ENCODE data around the gene HSPB8.

The HSPB8 gene

DNA sequence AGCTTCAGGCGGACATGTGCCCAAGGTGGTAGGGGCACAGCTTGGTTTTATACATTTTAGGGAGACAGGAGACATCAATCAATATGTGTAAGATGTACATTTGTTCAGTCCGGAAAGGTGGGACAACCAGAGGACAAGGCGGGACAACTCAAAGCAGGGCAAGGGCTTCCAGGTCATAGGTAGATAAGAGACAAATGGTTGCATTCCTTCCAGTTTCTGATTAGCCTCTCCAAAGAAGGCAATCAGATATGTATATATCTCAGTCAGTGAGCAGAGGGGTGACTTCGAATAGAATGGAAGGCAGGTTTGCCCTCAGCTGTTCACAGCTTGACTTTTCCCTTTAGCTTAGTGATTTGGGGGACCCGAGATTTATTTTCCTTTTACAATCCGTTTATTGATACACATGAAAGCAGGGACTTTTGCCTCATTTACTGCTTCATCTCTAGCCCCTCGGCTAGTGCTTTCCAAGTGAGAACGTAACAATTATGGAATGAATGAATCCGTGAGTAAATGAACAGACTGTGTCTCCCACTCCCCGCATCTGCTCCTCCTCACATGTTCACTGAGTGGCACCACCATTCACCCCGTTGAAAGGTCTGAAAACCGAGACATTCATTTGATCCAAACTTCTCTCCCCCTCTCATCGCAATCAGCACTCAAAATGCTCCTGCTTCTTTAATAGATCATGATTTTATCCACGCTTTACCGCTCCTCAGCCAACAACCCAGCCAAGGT lies 6.9 kb upstream of the HSPB8 start:
- no peak for DNase-seq

DNA sequence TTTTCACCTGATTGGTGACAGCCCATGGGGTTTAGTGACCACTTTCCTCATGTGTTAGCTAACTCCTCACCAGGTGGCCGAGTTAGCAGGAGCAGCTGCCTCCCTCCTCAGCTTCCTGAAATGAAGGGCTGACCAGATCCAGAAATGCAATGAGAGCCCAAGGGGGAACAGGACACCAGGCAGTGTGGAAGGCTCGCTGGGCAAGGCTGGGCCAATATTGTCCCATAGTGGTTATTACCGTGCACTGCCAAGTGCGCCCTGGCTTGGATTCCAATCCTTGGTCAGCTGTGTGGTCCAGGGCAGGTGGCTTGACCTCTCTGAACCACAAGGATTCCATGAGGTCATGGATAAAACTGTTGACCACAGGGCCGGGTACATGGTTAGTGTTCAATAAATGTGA lies 3.6 kb upstream of the HSPB8 start:
- no peak for DNase-seq

DNA sequence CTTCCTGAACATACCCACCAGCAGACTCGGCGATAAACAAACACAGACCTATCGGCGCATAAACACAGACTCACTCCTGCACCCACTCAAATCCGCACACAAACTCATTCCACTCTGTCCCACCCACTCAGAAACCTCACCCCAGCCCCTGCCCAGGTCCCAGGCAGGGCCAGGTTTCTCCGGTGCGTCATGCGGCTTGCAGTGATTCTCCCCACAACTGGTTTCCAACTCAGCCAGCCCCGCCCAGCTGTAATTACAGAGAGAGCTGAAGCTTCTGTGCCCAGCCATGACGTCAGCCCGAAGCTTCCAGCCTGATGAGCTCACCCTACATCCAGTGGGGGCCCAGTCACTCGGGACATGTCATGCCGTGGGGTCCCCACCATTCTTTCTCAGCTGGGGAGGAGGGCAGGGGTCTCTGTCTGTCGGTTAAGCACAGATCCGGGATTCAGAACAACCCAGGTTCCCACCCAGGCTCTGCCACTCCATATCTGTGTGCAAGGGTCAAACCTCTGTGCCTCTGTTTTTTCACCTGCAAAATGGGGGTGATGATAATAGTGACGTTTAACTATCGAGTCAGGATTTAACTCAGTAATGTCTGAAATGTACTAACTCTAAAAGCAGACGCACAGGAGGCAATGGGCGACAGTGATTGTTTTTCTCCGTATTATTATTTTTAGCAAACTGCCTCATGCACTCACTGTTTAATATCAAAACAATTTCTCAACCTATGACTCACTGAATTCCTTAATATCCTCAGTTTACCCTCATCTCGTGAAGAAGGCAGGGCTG lies 2.3 kb upstream of the HSPB8 start:
- no peak for DNase-seq

DNA sequence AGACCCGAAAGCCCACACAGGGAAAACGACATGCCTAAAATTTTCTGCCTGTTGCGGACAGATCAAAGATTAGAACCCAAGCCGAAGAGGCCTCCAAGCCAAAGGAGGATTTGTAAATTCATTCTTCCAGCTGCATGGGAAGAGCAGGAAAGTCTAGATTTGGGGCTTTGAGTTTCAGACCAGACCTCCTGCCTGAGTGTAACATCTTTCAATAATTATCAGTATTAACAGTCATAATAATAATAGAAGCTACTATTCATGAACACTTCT lies 1.7 kb upstream of the HSPB8 start:
- DNase-seq, result no peak

DNA sequence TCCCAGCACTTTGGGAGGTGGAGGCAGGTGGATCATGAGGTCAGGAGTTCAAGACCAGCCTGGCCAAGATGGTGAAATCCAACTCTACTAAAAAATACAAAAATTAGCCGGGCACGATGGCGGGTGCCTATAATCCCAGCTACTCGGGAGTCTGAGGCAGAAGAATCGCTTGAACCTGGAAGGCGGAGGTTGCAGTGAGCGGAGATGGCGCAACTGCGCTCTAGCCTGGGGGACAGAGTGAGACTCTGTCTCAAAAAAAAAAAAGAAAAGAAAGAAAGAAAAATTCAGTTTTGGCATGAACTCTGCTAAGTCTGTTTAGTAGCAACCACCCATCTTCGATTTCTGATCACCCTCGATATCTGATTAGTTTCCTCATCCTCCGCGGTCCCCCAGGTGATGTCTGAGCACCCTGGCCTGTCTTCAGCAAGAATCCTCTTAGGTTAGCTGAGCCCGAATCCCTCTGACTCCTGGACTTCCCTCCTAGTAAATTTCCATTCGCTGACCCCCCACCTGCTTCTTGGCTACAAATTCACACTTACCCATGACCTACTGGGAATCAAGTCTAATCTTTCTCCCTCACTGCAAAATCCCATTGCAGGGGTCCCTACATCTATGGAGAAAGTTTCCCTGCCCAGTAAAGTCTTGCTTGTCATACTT lies 879 bp upstream of the HSPB8 start:
- DNase-seq, result no peak

DNA sequence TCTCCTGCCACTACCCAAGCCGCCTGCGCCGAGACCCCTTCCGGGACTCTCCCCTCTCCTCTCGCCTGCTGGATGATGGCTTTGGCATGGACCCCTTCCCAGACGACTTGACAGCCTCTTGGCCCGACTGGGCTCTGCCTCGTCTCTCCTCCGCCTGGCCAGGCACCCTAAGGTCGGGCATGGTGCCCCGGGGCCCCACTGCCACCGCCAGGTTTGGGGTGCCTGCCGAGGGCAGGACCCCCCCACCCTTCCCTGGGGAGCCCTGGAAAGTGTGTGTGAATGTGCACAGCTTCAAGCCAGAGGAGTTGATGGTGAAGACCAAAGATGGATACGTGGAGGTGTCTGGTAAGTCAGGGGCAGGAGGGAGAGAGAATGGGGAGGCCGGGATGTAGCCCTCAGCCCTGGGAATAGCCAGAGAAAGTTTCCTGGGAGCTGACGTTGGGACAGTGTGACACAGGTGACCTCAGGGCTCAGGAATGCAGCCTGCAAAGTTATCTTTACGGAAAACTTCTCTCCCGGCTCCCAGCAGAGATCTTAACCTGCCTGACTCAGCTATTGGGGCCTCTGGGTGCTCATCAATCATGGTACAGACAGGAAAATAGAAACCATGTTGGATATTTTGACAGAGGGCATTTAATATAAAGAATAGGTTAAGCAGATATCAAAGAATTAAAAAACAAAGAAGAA lies 747 bp downstream of the HSPB8 start:
- DNase-seq, result no peak

DNA sequence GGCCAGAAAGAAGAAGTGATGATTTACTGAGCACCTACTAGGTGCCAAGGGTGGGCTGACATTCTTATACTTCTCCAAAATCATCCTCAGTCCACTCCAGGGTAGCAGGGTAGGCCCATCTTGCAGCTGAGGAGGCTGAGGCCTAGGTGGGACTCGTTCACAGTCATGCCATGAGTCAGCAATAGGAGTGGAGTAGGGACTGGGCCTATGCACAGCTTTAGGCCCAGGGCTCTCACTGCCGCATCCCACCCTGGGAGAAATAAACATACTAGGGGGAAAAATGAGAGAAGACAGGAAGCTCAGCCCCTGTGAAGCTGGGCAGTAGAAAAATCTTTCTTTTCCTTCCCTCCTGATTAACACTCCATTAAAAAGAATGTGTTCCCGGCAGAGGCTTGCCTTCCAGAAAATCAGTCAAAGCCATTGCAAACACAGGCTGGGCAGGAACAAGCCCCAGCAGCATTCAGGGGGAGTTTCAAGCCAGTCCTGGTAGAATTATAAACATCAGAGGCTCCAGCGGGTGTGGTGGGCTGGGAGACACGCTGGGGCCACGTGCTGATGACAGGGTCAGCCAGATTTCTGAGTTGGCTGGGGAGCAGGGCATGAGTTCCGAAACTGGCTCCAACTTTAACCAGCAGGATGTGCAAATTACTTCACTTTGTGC lies 1.8 kb downstream of the HSPB8 start:
- DNase-seq, result no peak

DNA sequence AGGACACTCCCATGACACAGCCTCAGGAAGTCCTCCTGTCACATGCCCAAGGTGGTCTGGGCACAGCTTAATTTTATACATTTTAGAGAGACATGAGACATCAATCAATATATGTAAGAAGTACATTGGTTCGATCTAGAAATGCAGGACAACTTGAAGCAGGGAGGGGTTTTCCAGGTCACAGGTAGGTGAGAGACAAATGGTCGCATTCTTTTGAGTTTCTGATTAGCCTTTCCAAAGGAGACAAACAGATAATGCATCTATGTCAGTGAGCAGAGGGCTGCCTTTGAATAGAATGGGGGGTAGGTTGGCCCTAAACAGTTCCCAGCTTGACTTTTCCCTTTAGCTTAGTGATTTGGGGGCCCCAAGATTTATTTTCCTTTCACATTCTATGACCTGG lies 2.5 kb downstream of the HSPB8 start:
- no peak for DNase-seq

DNA sequence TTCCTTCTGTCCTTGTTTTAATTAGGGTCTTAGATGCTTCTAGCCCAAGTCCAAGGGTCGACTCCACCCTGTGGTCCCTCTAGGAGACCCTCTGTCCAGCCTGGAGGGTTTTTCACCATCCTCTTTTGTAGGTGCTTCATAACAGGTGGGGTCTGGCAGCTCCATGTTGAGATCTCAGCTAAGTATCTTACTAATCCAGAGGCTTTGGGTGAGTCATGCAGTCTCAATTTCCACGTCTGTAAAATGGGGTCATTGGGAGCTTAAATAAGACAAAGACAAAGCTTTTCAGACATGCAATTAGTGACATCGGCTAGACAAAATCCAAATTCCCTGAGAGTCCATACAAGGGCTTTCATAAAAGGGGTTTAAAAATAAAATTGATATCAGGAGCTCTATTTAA lies 3.2 kb downstream of the HSPB8 start:
- no peak for DNase-seq

DNA sequence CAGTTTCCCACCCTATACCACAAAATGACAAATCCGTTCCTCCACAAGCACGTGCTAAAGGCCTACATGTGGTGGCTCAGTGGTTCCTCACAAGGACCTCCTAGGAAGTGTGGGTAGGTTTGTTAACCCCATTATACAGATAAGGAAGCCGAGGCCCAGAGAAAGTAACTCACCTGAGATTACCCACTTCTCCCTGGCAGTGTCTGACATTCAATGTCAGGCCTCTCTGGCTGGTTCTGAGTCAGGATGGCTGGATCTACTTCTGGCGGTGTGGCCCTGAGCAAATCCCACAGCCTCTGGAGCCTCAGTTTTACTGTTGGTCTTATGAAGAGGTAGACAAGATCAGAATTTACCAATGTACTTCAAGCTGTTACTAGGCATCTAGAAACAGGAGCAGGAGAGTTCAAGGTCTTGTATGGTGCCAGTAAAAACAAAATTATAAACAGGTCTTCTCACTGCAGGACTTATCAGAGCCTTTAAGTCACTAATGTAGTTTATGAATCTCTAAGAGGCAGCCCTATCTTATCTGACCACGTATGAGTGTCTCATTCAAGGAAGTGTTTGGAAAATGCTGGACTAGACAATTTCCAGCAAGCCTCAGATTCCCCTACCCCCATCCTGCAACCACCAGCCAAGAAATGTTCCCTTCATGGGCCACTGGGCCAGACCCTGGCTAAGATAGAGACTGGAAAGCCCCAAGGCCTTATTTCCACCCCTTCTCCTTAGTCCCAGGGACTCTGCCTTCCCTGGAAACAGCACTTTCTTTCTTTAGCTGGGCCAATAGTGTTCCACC lies 4.2 kb downstream of the HSPB8 start:
- DNase-seq, result no peak

DNA sequence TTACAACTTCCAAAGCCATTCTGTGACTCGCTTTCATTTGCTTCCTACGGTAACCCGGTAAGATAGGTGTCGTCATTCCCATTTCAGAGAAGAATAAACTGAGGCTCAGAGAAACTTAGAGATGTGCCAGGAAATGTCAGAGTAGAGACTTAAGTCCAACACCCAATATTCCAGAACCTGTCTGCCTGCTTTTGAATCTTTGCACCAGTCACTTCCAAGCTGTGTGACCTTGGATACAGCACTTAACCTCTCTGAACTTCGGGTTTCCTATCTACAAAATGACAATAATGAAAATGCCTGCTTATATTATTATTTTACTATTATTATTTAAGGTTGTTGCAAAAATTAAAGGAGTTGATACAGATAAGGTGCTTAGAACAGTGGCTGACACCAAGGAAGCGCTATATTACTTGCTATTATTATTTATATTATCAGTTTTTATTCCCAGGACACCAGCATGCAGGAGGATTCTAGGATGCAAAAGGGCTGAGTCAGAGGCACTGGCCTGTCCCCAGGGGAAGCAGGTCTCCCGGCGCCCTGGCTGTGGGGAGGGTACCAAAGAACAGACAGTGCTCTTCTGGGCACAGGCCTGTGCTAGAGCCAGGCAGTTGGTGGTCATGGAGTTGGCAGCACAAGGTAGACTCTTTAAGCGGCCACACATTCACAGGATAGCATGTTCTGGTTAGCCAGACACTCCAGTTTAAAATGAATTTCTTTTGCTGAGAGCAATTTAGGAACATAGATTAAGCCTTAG lies 5.4 kb downstream of the HSPB8 start:
- DNase-seq, result no peak

DNA sequence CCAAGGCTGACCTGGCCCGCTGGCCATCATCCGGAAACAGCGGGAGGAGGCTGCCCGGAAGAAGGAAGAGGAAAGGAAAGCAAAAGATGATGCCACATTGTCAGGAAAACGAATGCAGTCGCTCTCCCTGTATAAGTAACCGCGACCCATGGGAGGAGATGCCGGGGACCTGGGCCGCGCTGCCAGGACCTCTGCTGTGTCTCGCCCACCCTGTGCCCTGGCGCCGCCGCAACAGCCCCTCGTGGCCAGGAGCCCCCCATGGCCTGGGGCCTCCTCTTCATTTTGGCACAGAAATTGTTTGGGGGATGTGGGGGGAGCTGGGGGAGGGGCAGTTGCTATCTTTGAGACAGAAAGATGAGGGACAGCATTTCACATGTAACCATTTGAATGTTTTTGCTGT lies 16.5 kb downstream of the HSPB8 start:
- no peak for DNase-seq

DNA sequence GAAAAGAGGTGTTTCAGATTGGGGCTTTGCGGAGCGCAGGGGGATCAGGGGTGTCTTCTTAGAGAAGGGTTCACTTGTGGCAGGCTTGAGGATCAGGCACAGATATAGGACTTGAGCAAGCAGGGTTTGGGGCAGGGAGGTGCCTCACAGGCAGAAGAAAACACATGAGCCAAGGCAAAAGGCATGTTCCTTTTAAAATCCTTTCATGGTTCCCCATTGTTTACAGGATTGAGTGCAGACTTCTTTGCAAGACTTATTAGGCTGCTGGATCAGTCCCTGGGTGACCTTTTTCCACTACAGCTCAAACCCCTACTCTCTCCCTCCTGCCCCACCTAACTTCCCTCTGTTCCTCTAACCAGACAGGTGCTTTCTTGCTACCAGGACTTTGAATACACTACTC lies 19.7 kb downstream of the HSPB8 start:
- DNase-seq, result no peak

DNA sequence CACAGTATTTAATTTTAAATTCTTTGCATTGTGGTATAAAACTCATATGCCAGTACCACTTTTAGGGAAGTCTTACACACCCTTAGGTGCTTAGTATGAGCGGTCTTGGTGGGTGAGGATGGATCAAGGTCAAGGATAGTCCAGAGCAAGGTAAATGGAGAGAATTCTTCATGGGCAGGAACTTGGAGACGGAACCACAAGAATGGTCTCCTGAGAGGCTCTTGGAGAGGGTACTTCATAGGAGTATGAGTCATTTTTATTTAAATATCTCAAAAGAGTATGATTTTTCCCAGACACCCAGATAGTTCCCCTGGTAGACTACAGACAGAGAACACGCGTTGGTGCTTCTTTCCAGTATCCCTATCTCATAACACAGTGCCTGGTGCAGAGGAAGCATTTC lies 21.9 kb downstream of the HSPB8 start:
- no peak for DNase-seq

DNA sequence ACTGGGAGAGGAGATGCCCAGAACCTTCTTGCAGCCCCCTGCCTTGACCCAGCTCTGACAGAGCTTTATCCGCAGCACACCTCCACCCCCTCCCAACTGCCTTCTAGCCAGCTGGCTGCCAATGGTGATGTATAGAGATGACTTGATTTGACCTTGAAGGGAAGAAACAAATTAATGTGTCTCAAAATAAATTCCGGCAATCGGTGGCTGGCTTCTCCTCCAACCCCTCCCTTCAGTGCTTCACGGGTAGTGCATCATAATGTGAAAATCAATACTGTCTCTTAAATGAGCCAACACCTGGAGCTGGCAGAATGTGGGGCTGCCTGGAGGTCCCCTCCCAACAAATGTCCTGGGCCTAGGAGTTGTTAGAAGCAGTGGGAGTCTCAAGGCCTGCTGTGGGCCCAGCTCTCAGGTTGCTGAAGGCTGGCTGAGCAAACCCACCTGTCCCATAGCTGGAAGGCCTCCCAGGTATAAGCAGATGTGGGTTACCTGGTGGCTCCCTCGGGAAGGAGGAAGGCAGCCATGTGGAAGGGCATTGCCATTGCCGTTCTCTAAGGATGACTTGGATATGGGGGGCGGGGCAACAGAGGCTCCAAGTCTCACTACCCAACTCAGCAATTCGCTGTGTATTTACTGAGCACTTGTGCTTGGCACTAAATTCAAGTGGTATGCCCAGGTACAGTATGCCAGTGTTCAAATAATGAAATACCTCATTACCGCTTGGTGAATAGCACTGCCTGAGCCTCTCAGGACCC lies 23.2 kb downstream of the HSPB8 start:
- DNase-seq, result no peak

DNA sequence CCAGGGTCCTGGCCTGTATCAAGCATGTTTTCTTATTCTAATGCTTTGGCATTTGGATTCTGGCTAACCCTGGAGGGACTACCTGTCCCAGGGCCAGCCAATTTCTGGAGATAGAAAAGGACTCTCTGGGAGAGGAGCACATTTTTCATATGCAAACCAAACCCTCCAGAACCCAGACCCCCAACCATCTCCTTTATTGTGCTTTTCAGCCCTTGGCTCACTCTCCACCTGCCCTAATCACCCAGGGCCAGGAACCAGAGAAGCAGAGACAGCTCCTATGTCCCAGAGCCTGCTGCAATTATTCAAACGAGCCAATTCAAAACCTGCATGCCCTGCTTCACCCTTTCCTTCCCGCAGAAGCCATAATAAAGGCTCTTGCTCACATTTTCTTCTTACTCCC lies 23.8 kb downstream of the HSPB8 start:
- no peak for DNase-seq

DNA sequence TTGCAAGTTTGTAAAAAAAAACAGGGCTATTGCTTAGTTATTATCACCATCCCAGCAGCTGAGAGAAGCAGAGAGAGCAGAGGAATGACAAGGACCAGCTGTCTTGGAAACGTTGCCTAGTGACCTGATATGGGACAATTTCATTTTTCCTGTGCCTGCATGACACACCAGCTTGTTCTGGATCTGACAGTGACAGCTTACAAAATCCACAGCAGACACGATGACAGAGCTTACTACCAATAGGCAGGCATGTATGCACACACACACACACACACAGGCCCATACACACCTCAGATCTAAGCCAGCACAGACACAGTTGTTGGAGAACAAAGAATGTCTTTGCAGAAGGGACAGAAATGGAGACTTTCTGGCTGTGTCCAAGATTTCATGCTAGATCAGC lies 25.4 kb downstream of the HSPB8 start:
- DNase-seq, result no peak

DNA sequence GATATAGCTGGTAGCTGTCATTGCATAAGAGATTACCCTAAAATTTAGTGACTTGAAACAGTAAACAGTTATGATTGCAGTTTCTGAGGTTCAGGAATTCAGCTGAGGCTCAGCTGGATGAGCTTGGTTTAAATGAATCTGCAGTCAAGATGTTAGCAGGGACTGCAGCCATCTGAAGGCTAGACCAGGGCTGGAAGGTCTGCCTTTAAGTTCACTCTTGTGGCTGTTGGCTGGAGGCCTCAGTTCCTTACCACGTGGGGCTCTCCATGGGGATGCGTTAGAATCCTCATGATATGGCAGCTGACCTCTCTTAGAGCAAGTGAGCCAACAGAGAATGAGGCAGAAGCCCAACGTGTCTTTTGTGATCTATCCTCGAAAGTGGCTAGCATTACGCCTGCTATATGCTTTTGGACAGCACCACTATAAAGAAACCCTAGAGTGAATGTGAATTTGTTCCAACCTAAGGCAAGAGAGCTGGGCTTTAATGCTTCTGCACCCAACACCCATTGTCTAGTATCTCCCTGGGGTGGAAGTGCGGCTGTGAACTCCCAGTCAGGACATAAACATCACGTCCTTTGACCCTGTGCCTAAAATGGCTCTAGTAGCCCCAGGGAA lies 26.0 kb downstream of the HSPB8 start:
- no peak for DNase-seq

DNA sequence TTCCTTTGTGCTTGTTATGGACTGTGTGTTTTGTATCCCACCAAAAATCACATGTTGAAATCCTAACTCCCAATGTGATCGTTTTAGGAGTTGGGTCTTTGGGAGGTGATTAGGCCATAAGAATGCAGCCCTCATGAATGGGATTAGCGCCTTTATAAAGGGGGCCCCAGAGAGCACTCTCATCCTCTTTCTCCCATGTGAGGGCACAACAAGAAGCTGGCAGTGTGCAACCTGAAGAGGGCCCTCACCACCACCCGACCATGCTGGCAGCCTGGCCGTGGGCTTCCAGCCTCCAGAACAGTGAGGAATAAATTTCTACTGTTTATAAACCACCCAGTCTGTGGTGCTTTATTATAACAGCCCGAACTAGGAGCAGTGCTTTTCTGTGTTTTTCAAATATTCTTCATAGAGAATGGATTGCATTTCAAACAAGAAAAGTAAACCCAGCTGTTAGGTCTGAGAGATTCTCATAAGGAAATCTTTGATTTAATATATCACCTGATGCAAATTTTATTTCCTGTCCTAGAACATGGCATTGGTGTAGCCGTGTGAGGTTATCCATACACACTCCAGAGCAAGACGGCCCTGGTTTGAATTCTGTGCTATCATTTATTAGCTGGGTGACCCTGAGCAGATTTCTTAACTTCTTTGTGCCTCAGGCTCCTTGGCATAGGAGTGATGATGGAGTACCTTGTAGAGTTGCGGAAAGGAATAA lies 27.8 kb downstream of the HSPB8 start:
- no peak for DNase-seq

DNA sequence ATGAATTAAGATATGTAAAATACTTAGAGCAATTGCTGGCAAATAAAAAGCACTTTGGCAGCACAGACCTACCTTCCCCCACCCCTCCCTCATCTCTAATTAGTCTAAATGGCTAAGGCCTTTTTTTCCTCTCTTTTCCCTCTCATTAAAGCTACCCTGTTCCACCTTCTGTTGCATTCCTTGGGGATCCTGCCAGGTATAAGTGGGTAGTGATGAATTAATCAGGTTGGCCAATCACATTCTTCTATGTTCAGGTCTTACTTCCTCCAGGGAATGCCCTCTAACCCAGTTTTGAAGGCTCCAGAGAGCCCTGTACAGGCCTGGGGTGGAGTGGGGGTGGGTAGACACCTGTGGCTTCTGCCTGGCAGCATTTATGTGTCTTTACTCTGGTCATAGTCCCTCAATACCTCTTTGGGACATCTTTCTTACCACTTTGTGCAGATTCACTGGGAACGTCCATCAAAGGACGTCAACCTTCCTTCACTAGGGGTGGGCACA lies 28.4 kb downstream of the HSPB8 start:
- DNase-seq, result no peak
